Tibial nerve (tissue), 4 donors: ENCODE measurements around the gene FREY1. TPM values are rescaled to one million over a fixed set of nuclear protein-coding genes. Genes with fewer than 3 reads are reported as not detected.

Experiments
- DNase-seq, 2 donors: peaks; one replicate each; pipeline ENCODE4 v3.0.0-alpha.2; 2019; ENCODE audit warnings: low spot score in 2 of 2
- H3K27ac ChIP-seq, 4 donors: fragments of 200-600 bp; sonication (generic) in 3 of 4; one replicate each; pipeline ENCODE4 v1.5.1; 2017 to 2019; ENCODE audit warnings: mild to moderate bottlenecking in 1 of 4
- H3K27me3 ChIP-seq, 2 donors: fragments of 200-600 bp; sonication (generic) in 1 of 2; one replicate each; pipeline versions ENCODE4 v1.5.1 to v1.6.0; 2017 to 2019
- H3K36me3 ChIP-seq, 3 donors: fragments of 200-600 bp; sonication (generic); one replicate each; pipeline ENCODE4 v1.5.1; 2018 to 2019
- H3K4me1 ChIP-seq, 4 donors: fragments of 200-600 bp; sonication (generic) in 3 of 4; one replicate each; pipeline ENCODE4 v1.5.1; 2017 to 2019
- H3K4me3 ChIP-seq, 4 donors: fragments of 200-600 bp; sonication (generic) in 3 of 4; one replicate each; pipeline ENCODE4 v1.5.1; 2017 to 2019; ENCODE audit warnings: mild to moderate bottlenecking in 1 of 4, moderate library complexity in 1 of 4
- H3K9me3 ChIP-seq, 4 donors: fragments of 200-600 bp; sonication (generic) in 3 of 4; one replicate each; pipeline ENCODE4 v1.5.1; 2017 to 2019
- CTCF ChIP-seq, 5 experiments: fragments of 200-600 bp in 3 of 5; fragments of 450-650 bp in 2 of 5; sonication (generic) in 3 of 5; IDR thresholded peaks; one replicate each; pipeline ENCODE4 v1.5.1; 2016 to 2019; ENCODE audit warnings: antibody characterized with exemption in 5 of 5, mild to moderate bottlenecking in 3 of 5, moderate library complexity in 2 of 5
- EP300 ChIP-seq, 2 donors: sonication (generic); formaldehyde crosslinking; IDR thresholded peaks; one replicate each; pipeline ENCODE4 v1.6.1; 2017; ENCODE audit warnings: antibody characterized with exemption in 2 of 2, mild to moderate bottlenecking in 1 of 2
- POLR2A ChIP-seq, 2 donors: fragments of 450-650 bp; IDR thresholded peaks; one replicate each; pipeline ENCODE4 v1.6.1; 2017; ENCODE audit warnings: antibody characterized with exemption in 2 of 2, mild to moderate bottlenecking in 2 of 2, moderate library complexity in 2 of 2
- WGBS, 2 donors: methylation state at CpG; one replicate each; pipeline ENCODE4 v1.1.5; 2018; 5-methylcytosine and 5-hydroxymethylcytosine counted together
- total RNA-seq, 4 donors: library from RNA; depleted of rRNA; stranded (reverse); fragments of >200 nt; gene quantifications; one replicate each; pipeline ENCODE4 v1.1.0, GENCODE V29; 2016

Gene FREY1
- total RNA-seq, 4 donors from 2014 or later, result 1.0 to 7.2 TPM; not detected in 2

GRCh38 chr11:45926536-45927331 lies 19.7 kb upstream of the FREY1 start:
- Histone ChIP-seq H3K4me1 (peaks cover 0 to 39% (median 16%) of the 10 kb centered on the region in 4 donors), H3K36me3 (peaks cover 0 to 19% (median 0%) of the 10 kb centered on the region in 3 donors), H3K27me3 (peaks cover 0 to 26% of the 10 kb centered on the region in 2 donors), H3K9me3 (no peaks in the 10 kb centered on the region), H3K27ac (no peak overlapping the region), H3K4me3 (no peak overlapping the region)
- DNase-seq, result no peak
- 89% methylated on average over 11 to 12 of the region's 12 CpGs for WGBS, 2 donors
- TF ChIP-seq EP300 (IDR thresholded peaks at IDR 0.05) (no peak), CTCF (IDR thresholded peaks at IDR 0.05) (no peak), POLR2A (IDR thresholded peaks at IDR 0.05) (no peak)

GRCh38 chr11:45926001-45926401 lies 18.9 kb upstream of the FREY1 start:
- H3K9me3 ChIP-seq, result no peaks in the 10 kb centered on the region
- H3K36me3 ChIP-seq, result peaks cover 0 to 11% (median 0%) of the 10 kb centered on the region in 3 donors
- TF ChIP-seq CTCF (IDR thresholded peaks at IDR 0.05) (no peak), POLR2A (IDR thresholded peaks at IDR 0.05) (no peak), EP300 (IDR thresholded peaks at IDR 0.05) (no peak)
- H3K4me3 ChIP-seq, result no peak overlapping the region
- H3K4me1 ChIP-seq, result peaks cover 0 to 40% (median 17%) of the 10 kb centered on the region in 4 donors
- 55 to 67% methylated on average over 6 to 12 of the region's 12 CpGs for WGBS, 2 donors
- DNase-seq, result no peak
- H3K27me3 ChIP-seq, result peaks cover 0 to 33% of the 10 kb centered on the region in 2 donors
- no peak overlapping the region for H3K27ac ChIP-seq

- DNase-seq, result no peak
- no peak overlapping the region for H3K4me3 ChIP-seq
- H3K27ac ChIP-seq, result no peak overlapping the region
- peaks cover 0 to 35% (median 16%) of the 10 kb centered on the region in 4 donors for H3K4me1 ChIP-seq
- peaks cover 0 to 7% (median 0%) of the 10 kb centered on the region in 3 donors for H3K36me3 ChIP-seq
- TF ChIP-seq CTCF (IDR thresholded peaks at IDR 0.05), result no peak
- TF ChIP-seq POLR2A (IDR thresholded peaks at IDR 0.05), result no peak
- no peak for TF ChIP-seq EP300 (IDR thresholded peaks at IDR 0.05)
- H3K9me3 ChIP-seq, result no peaks in the 10 kb centered on the region
- WGBS, 2 donors, result 76 to 83% methylated on average over 3 of the region's 3 CpGs
- H3K27me3 ChIP-seq, result peaks cover 0 to 35% of the 10 kb centered on the region in 2 donors
Observed at GRCh38 chr11:45925550-45925949, 18.5 kb upstream of the FREY1 start.

GRCh38 chr11:45924927-45925326 lies 17.9 kb upstream of the FREY1 start:
- Histone ChIP-seq H3K27ac (no peak overlapping the region), H3K27me3 (peaks cover 0 to 35% of the 10 kb centered on the region in 2 donors), H3K36me3 (peaks cover 0 to under 1% (median 0%) of the 10 kb centered on the region in 3 donors), H3K4me1 (peaks cover 0 to 29% (median 14%) of the 10 kb centered on the region in 4 donors), H3K9me3 (no peaks in the 10 kb centered on the region), H3K4me3 (no peak overlapping the region)
- TF ChIP-seq POLR2A (IDR thresholded peaks at IDR 0.05) (no peak), EP300 (IDR thresholded peaks at IDR 0.05) (no peak), CTCF (IDR thresholded peaks at IDR 0.05) (no peak)
- 92% methylated on average over 6 of the region's 6 CpGs for WGBS, 2 donors
- DNase-seq, result no peak
